GM13976 (cell line): Measurements from ENCODE around the gene PSMA5.

Experiments used
- DNase-seq: peaks from one replicate; pipeline ENCODE4 v3.0.0; 2012; ENCODE audit warnings: low spot score
- in situ Hi-C: fragments of 300-500 bp; cut with MboI; formaldehyde crosslinking; loops from one replicate; pipeline ENCODE4 v1.12.0; 2022; ENCODE audit warnings: low sequenced_read_pairs, mixed read lengths, inconsistent platforms; ENCODE audit not compliant: unreplicated experiment
- TF ChIP-seq, protein P1 (sequence below): IDR thresholded peaks from 2 replicates; pipeline ENCODE4 v1.5.1; 2012; ENCODE audit warnings: borderline replicate concordance, mild to moderate bottlenecking; ENCODE audit not compliant: insufficient read depth; ENCODE audit errors: extremely low read depth, missing control alignments, control extremely low read depth

Gene PSMA5

DNA sequence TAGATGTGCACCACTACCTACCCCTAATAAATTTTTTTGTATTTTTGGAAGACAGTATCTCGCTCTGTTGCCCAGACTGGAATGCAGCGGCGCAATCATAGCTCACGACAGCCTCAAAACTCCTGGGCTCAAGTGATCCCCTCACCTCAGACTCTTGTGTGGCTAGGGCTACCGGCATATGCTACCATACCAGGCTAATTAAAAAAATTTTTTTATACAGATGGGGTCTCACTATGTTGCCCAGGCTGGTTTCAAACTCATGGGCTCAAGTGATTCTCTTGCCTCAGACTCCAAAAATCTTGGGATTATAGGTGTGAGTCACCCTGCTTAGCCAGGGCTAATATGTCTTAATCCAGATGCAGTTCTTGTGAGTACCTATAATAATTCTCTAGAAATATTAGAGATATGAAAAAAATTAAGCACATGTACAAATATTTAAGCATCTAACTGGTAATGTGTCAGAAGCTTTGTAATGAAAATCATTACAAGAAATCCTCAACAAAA is 38.0 kb downstream of the PSMA5 start:
- no peak for DNase-seq
- in situ Hi-C loops = no loop called here
- TF ChIP-seq, protein P1, sequence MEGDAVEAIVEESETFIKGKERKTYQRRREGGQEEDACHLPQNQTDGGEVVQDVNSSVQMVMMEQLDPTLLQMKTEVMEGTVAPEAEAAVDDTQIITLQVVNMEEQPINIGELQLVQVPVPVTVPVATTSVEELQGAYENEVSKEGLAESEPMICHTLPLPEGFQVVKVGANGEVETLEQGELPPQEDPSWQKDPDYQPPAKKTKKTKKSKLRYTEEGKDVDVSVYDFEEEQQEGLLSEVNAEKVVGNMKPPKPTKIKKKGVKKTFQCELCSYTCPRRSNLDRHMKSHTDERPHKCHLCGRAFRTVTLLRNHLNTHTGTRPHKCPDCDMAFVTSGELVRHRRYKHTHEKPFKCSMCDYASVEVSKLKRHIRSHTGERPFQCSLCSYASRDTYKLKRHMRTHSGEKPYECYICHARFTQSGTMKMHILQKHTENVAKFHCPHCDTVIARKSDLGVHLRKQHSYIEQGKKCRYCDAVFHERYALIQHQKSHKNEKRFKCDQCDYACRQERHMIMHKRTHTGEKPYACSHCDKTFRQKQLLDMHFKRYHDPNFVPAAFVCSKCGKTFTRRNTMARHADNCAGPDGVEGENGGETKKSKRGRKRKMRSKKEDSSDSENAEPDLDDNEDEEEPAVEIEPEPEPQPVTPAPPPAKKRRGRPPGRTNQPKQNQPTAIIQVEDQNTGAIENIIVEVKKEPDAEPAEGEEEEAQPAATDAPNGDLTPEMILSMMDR = no peak

DNA sequence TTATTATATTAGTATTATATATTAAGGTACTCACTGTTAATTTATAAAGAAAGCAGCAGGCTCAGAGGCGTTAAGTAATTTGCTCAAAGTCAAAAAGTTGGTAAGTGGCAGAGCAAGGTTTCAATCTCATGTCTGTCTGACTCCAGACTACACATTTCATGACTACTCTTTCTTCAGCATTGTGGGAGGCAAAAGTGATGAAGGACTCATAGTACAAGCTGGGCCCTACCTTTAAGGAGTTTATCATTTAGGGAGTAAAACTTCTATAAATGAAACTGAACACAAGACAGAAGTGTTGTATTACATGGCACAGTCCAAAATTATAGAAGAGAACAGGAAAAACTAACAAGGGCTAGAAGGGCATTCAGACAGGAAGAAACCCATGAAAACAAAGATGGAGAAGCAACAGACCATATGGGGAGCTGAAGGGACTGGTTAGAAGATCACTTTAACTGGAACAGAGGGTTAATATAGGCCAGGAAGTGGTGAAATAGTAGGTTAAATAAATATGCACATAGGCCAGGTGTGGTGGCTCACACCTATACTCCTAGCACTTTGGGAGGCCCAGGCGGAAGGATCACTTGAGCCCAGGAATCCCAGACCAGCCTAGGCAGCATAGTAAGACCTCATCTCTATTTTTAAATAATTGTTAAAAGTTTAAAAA is 40.1 kb downstream of the PSMA5 start:
- TF ChIP-seq, protein P1 = no peak
- DNase-seq = no peak
- in situ Hi-C loops = no loop called here

DNA sequence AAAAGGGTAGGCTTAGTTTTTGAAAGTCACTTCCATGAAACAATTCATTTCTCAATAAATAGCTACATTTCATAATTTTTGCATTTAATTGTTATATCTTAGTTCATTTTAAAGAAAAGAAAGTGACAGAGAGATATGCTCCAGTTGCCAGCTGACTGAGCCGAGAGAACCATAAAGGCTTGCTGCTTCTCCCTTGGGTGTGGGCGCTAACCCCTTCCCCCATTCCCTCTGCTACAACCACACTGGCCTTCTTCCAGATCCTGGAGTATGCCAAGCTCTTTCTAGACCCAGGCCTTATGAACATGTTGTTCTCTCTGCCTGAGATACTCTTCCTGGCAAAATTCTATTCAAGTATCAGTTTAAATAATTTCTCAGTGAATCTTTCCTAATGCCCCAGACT is 40.8 kb downstream of the PSMA5 start:
- TF ChIP-seq, protein P1 = no peak
- no peak for DNase-seq
- in situ Hi-C loops = no loop called here

DNA sequence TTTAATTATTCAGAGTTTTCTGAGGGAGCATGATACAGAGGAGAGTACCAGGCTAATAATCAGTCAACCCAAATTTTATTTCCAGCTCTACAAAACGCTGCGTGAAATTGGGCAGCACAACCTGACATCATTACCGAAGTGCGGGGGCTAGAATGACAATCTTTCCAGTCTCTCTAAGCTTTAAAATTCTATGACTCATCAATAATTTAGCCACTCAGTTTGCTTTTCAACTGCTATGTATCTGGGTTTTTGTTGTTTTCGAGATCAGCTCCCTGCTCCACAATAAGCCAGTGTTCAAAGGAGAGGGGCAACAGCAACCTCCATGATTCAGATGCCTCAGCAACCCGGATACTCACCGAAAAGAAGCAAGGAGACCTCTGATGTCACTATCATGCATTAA is 42.4 kb downstream of the PSMA5 start:
- TF ChIP-seq, protein P1 = no peak
- no peak for DNase-seq
- in situ Hi-C loops = no loop called here

DNA sequence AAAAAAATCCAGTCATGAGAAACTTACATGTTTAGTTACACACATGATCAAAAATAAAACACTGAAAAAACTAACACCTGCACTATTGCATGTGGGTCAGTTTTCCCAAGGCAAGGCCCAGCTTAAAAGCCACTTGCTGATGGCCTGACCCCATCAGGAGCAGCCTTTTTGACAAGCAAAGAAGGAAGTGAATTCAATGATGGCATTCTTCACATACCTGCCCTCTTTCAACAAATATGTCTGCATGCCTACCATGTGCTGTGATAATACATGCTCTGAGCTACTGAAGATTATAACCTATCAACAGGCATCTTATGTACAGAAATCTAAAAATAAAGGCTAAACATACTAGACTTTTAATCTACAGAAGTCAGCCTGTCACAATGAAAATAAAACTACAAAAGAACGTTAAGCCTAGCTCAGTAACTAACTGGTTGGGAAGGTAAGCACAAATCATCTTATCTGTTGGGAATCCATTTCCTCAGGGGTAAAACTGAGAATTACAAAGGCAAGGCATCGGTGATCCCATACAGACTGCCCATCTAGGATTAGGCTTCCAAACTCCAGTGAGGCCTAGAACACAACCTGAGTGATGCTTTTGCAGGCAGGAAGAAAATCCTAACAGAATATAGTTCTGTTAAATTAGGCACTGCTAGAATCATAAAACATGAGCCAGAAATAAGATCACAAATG is 43.0 kb downstream of the PSMA5 start:
- no peak for DNase-seq
- TF ChIP-seq, protein P1 = no peak
- in situ Hi-C loops = no loop called here

DNA sequence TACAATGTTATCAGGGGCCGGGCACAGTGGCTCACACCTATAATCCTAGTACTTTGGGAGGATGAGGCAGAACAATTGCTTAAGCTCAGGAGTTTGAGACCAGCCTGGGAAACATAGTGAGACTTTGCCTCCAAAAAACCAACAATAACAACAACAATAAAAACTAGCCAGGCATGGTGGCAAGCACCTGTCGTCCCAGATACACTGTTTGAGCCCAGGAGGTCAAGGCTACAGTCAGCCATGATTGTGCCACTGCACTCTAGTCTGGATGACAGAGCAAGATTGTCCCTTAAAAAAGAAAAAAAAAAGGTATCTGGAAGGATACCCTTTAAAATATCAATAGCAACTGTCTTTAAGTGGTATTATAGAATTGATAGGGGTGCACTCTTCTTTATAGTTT is 44.7 kb downstream of the PSMA5 start:
- in situ Hi-C loops = no loop called here
- TF ChIP-seq, protein P1 = no peak
- DNase-seq = no peak
